Left renal pelvis (tissue), 4 donors: Measurements from ENCODE around the gene RASGEF1C. TPM values are rescaled to one million over a fixed set of nuclear protein-coding genes. Genes with fewer than 3 reads are reported as not detected.

Experiments used
- DNase-seq, 4 donors: peaks; one replicate each; pipeline ENCODE4 v3.0.0-alpha.2; 2013; ENCODE audit warnings: low read depth in 4 of 4, low spot score in 3 of 4
- polyA plus RNA-seq, 4 donors: library from polyadenylated mRNA; unstranded; fragments of 120-200 nt; gene quantifications; one replicate each; pipeline ENCODE4 v1.2.1, GENCODE V29; 2013; ENCODE audit not compliant: insufficient read length in 4 of 4

The RASGEF1C gene
- polyA plus RNA-seq, 4 donors, result 0.56 to 1.3 (median 0.64) TPM

- DNase-seq, result peak in 1 of 4 donors; percentile 24
Measured at GRCh38 chr5:180070756-180071530, 138.1 kb downstream of the RASGEF1C start.

DNA sequence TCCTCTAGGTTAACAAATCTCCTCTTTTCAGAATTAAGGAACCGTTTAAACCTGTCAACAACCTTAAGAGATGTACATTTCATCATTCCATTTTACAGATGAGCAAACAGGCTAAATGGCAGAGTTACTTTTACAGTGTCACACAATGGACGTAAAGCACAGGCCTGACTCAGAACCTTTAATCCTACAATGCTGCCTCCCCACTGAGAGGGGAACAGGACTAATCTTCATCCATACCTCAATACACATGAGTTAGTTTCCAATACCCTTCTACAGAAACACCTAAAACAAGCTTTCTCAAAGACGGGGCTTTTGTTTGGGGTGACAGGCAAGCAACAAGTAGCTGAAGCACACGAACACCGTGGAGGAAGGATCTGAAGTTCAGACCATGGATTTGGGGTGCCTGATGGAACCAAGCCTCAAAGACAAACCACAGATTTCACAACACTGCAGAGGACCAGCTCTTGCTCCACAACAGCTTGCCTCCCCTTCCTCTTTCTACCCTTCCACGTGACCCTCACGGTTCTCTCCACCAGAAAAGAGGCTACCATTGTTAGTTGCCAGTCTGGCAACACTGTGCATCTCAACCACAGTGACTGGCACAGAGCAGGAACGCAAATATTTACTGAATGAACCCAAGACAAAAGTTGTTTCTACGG, 139.3 kb downstream of the RASGEF1C start:
- DNase-seq, result no peak

GRCh38 chr5:180068519-180069090, 140.4 kb downstream of the RASGEF1C start:
- no peak for DNase-seq

DNA sequence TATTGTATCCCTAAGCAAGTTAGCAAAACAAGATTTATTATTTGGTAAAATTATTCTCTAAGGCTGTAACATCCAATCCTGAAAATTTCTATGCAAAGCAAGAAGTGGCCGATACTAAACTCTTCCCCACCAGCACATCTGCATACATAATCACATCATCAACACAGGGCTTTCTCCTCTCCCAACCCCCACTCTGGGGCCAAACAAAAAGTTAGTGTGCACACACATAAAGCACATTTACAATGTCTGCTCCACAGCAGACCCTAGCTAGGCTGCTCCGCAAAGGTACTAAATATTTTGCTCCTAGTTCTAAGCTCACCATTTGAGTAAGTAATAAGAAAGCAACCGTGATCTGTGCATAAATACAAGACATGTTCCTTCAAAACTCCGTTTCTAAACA, 141.0 kb downstream of the RASGEF1C start:
- no peak for DNase-seq

DNA sequence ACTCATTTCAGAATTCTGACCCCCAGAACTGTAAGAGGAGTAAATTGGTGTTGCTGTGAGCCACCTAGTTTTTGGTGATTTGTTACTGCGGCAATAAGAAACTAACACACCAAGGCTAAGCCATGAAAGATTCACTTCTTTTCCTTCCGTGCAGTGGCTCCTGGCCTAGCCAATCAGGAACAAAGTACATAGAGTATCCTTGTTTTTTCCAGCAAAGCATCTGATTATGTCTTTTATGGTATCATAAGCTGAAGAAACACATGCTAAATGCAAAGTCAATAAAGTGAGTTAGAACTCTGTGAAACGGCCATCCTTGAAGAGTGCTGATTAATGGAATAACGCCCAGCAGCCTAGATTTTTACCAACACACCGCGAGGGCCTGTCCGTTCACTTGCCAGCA, 148.8 kb downstream of the RASGEF1C start:
- DNase-seq, result no peak

- no peak for DNase-seq
Measured at GRCh38 chr5:180059326-180059725, 149.7 kb downstream of the RASGEF1C start.

- DNase-seq, result no peak
Measured at GRCh38 chr5:180056153-180056552, 152.9 kb downstream of the RASGEF1C start.

DNA sequence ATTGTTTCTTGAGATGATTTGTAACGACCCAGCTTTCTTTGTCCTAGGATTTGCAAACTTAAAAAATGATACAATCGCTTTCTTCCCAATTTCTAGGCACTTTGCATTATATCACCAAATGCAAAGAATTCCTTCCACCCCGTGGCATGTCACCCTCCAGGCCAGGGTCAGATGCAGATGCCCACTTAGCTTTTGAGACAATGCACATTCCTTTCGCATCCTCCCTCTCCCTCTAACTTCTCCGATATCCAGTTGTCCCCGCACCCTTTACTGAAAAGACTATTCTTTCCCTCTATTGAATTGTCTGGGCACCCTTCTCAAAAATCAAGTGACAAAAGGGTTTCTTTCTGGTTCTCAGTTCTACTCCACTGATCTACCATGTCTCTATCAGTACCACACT, 154.8 kb downstream of the RASGEF1C start:
- DNase-seq, result no peak

- DNase-seq, result no peak
Measured at GRCh38 chr5:180053061-180053602, 155.9 kb downstream of the RASGEF1C start.

- DNase-seq, result no peak
Measured at GRCh38 chr5:180052211-180052818, 156.7 kb downstream of the RASGEF1C start.

Other genes with a start within 250 kb of the RASGEF1C start
- gene RNF130, start 137.5 kb downstream of the RASGEF1C start, polyA plus RNA-seq, result 10 to 100 TPM; 70.2 to 96.0 (median 82.6) TPM
- 10 to 100 TPM; 35.8 to 46.6 (median 38.8) TPM for gene MAPK9, start 82.9 kb upstream of the RASGEF1C start, polyA plus RNA-seq
- gene GFPT2, start 144.1 kb upstream of the RASGEF1C start, polyA plus RNA-seq, result 10 to 100 TPM in 1 of 4 donors, 1 to 10 TPM in 3; 3.8 to 15.3 (median 5.2) TPM